GM21737 (cell line): ENCODE measurements around the gene PRKN.

Experiments
- ATAC-seq: cut with Tn5 transposase; IDR thresholded peaks from one replicate; pipeline ENCODE4 v1.9.1; 2021; ENCODE audit warnings: mild to moderate bottlenecking, moderate library complexity; ENCODE audit not compliant: unreplicated experiment

Gene PRKN

GRCh38 chr6:162005372-162005771, 722.2 kb downstream of the PRKN start:
- ATAC-seq = no peak

GRCh38 chr6:161996783-161997182, 730.8 kb downstream of the PRKN start:
- ATAC-seq = no peak

- no peak for ATAC-seq
Observed at GRCh38 chr6:161985876-161986423, 741.6 kb downstream of the PRKN start.

GRCh38 chr6:161984713-161985112, 742.9 kb downstream of the PRKN start:
- ATAC-seq = no peak

- no peak for ATAC-seq
Observed at GRCh38 chr6:161976553-161976952, 751.0 kb downstream of the PRKN start.

GRCh38 chr6:161973064-161973463, 754.5 kb downstream of the PRKN start:
- ATAC-seq = no peak

- ATAC-seq = no peak
Observed at GRCh38 chr6:161971043-161971442, 756.5 kb downstream of the PRKN start.

- ATAC-seq = no peak
Observed at GRCh38 chr6:161963634-161964234, 763.8 kb downstream of the PRKN start.

- no peak for ATAC-seq
Observed at GRCh38 chr6:161963181-161963580, 764.4 kb downstream of the PRKN start.

GRCh38 chr6:161961796-161962195, 765.8 kb downstream of the PRKN start:
- no peak for ATAC-seq

- no peak for ATAC-seq
Observed at GRCh38 chr6:161961046-161961445, 766.5 kb downstream of the PRKN start.

- no peak for ATAC-seq
Observed at GRCh38 chr6:161959072-161959471, 768.5 kb downstream of the PRKN start.

GRCh38 chr6:161956082-161956481, 771.5 kb downstream of the PRKN start:
- no peak for ATAC-seq

GRCh38 chr6:161954699-161955276, 772.8 kb downstream of the PRKN start:
- ATAC-seq = no peak

- no peak for ATAC-seq
Observed at GRCh38 chr6:161954077-161954476, 773.5 kb downstream of the PRKN start.

GRCh38 chr6:161951126-161951525, 776.4 kb downstream of the PRKN start:
- ATAC-seq = no peak

- ATAC-seq = no peak
Observed at GRCh38 chr6:161949531-161949930, 778.0 kb downstream of the PRKN start.

- no peak for ATAC-seq
Observed at GRCh38 chr6:161948462-161948861, 779.1 kb downstream of the PRKN start.

GRCh38 chr6:161947371-161947770, 780.2 kb downstream of the PRKN start:
- ATAC-seq = no peak

- ATAC-seq = no peak
Observed at GRCh38 chr6:161946461-161946860, 781.1 kb downstream of the PRKN start.

- ATAC-seq = no peak
Observed at GRCh38 chr6:161943561-161943960, 784.0 kb downstream of the PRKN start.

GRCh38 chr6:161941565-161941964, 786.0 kb downstream of the PRKN start:
- no peak for ATAC-seq

- no peak for ATAC-seq
Observed at GRCh38 chr6:161940519-161940918, 787.0 kb downstream of the PRKN start.
